HG02763 (cell line): ENCODE measurements around the gene CDSN.
"Not testable (repeated sequence)": the region's sequence is repeated elsewhere in the genome, so short reads cannot be mapped to it uniquely, and the experiment has no call there.

Experiments
- ATAC-seq: cut with Tn5 transposase; IDR thresholded peaks from one replicate; pipeline ENCODE4 v1.9.1; 2021; ENCODE audit warnings: mild to moderate bottlenecking, moderate library complexity; ENCODE audit not compliant: unreplicated experiment

CDSN gene

GRCh38 chr6:31090275-31090972, 29.8 kb downstream of the CDSN start:
- ATAC-seq, result no peak

DNA sequence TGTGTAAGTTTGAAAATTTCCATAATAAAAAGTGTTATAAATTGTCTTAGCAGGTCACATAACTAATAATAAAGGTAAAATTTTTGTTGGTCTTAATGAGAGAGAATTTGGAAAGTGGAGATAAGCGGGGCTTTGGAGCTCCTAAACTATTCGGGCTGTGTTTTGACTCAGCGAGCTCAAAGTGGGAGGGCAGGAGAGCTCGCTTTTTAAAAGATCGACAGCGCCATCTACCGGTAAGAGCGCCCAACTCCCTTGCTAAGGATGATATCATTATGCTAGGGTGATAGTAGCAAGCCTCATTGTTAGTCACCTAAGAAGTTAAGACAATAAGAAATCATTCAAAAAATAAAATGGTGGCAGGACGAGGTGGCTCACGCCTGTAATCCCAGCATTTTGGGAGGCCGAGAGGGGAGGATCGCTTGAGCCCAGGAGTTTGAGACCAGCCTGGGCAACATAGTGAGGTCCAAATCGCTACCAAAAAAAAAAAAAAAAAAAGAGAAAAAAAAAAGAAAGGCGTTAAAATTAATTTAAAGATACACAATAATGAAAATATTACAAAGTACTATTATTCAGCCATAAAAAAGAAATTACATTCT, 32.7 kb downstream of the CDSN start:
- peak; percentile 63 for ATAC-seq

DNA sequence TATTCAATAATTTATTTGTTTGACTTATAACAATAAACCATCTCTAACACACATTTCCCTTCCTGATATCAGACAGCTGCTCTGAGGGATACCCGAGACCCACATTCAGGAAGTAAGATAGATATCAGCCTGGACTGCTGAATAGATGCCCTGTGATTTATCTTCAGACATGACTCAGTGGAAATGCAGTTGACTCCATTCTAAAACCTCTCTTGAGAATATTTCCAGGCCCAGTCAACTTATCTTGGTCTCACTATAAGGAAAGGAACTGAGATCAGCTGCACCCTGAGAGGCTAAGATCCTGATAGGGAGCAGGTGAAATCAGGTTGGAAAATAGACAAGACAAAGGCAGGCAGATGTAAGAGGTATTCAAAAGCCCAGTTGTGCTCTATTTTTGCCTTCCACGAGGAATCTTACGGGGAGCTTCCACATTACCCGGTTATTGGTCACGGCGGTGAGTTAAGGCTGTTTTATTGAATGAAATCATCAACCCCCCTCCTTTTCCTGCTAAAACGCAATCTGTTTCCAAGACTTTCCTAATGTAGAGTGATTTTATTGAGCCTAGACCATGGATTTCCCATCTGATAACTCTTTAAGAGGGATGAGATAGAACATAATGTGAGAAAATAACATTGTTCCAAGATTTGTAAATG, 33.3 kb downstream of the CDSN start:
- ATAC-seq, result no peak

DNA sequence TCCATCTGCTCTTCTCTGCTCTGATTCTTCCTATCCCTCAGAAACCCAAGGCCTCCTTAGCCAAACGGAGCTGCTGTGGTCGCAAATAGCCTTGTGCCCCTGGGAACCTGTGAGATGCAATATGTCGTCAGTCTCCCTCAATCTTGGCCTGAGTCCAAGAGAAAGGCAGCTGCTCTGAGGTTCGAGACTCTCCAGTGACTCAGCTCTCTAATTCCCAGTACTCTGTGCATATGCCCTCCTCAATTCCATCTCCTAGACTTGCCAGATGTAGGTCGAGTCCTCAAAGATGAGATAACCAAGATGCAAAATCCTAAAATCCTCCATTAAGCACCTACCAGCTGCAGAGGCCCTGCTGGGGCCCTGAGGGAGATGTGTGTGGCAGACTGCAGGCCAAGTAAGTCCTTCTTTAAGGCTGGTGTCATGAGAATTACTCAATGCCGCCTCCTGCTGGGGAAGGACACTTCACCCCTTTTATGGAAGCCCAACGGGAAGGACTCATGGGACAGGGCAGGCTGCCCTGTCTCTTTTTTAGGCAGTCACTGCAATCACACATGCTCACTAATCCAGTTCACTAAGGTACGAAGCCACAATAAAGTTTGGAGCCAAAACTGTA, 36.4 kb downstream of the CDSN start:
- no peak for ATAC-seq

DNA sequence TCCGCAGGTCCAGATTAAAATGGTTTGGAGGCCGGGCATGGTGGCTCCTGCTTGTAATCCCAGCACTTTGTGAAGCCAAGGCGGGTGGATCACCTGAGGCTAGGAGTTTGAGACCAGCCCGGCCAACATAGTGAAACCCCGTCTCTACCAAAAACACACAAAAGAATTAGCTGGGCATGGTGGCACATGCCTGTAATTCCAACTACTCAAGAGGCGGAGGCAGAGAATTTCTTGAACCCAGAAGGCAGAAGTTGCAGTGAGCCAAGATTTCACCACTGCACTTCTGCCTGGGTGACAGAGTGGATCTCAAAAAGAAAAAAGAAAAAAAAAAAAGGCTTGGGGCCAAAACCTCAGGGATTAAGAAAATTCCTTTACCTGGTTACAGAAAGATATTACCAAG, 38.4 kb downstream of the CDSN start:
- no peak for ATAC-seq

DNA sequence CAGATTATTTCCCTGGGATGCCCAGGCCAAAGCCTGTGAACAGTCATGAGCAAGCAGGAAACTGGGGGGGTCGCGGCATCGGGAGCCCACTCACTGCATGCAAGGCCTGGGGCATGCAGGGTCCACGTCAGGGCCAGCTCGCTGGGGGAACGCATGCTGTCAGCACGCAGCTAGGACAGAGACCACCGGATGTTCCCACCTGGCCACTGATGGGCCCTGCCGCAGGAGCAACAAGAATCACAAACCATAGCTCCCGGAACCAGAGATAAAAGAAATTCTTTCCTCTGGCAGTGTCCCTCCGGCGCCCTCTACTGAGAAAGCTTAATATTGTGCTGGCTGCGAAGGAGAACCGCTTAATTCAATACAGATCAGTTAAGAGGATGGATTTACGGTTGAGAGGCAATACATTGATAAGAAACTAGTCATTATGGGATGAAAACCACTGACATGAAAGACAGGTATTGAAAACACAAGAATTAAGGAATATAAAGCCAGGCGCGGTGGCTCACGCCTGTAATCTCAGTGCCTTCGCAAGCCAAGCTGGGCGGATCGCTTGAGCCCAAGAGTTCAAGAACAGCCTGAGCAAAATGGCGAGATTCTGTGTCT, 40.5 kb downstream of the CDSN start:
- ATAC-seq, result no peak

- no peak for ATAC-seq
Measured at GRCh38 chr6:31076611-31077010, 43.6 kb downstream of the CDSN start.

DNA sequence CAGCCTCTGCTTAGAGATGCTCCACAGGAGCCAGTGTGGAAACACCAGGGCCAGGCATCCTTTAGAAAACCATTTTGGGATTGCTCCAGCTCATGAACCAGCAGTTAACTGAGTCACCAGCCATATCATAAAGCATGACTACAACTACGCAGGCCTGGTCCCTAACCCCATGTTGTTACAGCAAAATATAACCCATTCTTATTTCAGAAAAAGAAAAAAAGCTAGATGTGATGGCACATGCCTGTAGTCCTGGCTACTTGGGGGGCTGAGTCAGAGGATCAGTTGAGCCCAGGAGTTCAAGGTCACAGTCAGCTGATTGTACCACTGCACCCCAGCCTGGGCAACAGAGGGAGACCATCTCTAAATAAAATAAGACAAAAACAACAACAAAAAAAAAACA, 44.7 kb downstream of the CDSN start:
- ATAC-seq, result no peak

DNA sequence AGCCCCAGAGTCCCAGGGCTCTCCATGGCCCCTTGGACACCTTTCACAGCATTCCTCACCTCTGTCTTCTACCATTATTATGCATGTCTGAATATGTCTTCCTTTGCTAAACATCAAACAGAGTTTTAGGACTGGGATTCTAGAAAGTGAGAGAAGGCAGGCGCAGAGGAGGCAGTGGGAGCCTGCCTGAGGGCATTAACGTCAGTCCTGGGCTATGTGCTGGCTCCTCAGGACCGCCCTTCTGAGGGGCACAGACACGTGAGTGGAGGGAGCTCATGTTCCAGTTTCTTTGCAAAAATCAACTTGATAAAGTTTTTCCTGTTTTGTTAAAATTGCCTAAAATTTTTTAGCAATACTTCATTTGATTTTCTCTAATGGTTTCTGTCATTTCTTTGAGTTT, 45.8 kb downstream of the CDSN start:
- ATAC-seq, result no peak

DNA sequence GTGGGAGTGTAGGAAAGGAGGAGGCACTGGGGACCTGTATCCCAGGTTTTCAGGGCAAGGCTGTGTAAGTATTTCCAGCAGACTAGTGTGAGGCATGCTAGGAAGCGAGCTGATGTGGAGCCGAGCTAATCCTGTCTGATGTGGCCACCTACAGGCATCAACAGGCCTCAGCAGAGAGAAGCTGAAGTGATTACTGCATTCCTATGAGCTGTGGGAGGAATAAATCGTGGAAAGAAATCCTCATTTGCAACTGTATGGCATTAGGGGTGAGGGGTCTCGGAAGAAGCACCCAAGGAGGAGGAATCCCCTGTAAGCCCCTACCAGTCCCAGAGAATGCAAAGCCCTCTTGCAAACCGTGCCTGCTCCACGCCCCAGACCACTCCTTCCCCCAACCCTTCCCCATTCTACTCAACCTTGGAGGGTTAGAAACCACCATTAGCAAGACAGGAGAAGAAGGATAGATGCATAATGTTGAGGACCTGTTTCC, 49.5 kb downstream of the CDSN start:
- no peak for ATAC-seq

DNA sequence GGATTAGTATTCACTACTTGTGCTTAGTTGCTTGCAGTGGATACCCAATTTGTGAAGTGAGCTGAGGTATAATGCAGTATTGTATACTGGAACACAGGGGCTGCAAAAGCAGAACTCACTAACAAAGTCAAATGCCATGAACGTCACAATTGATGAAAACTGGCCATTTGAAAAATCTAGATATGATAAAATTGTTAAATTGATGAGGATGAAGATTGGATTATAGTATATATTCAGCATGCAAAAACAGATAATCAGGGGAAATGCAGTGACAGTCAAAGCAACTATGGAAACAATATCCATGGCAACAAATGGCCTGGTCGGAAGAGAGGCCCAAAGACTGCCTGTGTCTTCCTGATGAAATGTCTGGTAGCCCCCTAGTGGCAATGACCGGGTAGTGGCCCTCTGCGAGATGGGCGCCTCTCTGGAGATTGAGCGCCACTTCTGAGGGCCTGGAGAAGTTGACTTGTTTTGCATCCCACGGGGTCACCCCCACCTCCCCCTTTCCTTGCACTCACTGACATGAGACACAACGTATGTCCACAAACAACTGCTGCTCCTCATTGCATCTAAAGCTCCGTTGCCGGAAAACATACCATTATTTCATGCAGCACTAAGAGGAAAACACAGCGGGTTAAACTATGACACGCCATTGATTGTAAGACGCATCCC, 51.4 kb downstream of the CDSN start:
- no peak for ATAC-seq

- not testable (repeated sequence) for ATAC-seq
Measured at GRCh38 chr6:31067891-31068668, 52.2 kb downstream of the CDSN start.

DNA sequence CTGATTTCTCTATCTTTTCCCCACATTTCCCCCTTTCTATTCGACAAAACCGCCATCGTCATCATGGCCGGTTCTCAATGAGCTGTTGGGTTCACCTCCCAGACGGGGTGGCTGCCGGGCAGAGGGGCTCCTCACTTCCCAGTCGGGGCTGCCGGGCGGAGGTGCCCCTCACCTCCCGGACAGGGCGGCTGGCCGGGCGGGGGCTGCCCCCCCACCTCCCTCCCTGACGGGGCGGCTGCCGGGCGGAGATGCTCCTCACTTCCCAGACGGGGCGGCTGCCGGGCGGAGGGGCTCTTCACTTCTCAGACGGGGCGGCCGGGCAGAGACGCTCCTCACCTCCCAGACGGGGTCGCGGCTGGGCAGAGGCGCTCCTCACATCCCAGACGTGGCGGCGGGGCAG, 53.2 kb downstream of the CDSN start:
- not testable (repeated sequence) for ATAC-seq

- ATAC-seq, result no peak
Measured at GRCh38 chr6:31065556-31065955, 54.7 kb downstream of the CDSN start.
